ENCODE measurements around the gene TACR2.

- TF ChIP-seq CTCF (conservative IDR thresholded peaks at IDR 0.05 in 1 of 2, IDR thresholded peaks at IDR 0.05 in 1 of 2; ENCODE audit: extremely low read depth in 1 of 2, insufficient read depth in 1 of 2, low read depth in 1 of 2, low read length in 2 of 2): no peak
- no peak for TF ChIP-seq EZH2 (IDR thresholded peaks at IDR 0.05; ENCODE audit: borderline replicate concordance, low read length)
Observed at GRCh38 chr10:69446229-69446628, 29.5 kb upstream of the TACR2 start.

Data from mammary epithelial cell (primary cell).